ENCODE data around the gene ZNF106.

The ZNF106 gene

GRCh38 chr15:42365921-42366550, 124.9 kb downstream of the ZNF106 start:
- DNase-seq, result no peak

GRCh38 chr15:42364529-42364928, 126.4 kb downstream of the ZNF106 start:
- DNase-seq, result no peak

GRCh38 chr15:42363942-42364341, 127.0 kb downstream of the ZNF106 start:
- no peak for DNase-seq

- DNase-seq, result no peak
Measured at GRCh38 chr15:42363487-42363886, 127.5 kb downstream of the ZNF106 start.
